Upper lobe of right lung (tissue), 1 donor: ENCODE data around the gene ROBO2. TPM values are rescaled to one million over a fixed set of nuclear protein-coding genes. Genes with fewer than 3 reads are reported as not detected.

Experiments used
- ATAC-seq: fragments of 200-7000 bp; cut with Tn5 transposase; one replicate; pipeline ENCODE4 v1.9.1; 2020; ENCODE audit warnings: mild to moderate bottlenecking, moderate library complexity
- DNase-seq: peaks from one replicate; pipeline ENCODE4 v3.0.0-alpha.2; 2020
- H3K27ac ChIP-seq: fragments of 200-600 bp; one replicate; pipeline ENCODE4 v1.8.0; 2022
- H3K27me3 ChIP-seq: fragments of 200-600 bp; one replicate; pipeline ENCODE4 v1.8.0; 2022; ENCODE audit warnings: mild to moderate bottlenecking
- H3K36me3 ChIP-seq: fragments of 200-600 bp; one replicate; pipeline ENCODE4 v1.8.0; 2022
- H3K4me1 ChIP-seq: fragments of 200-600 bp; one replicate; pipeline ENCODE4 v1.8.0; 2022
- H3K4me3 ChIP-seq: fragments of 200-600 bp; one replicate; pipeline ENCODE4 v1.8.0; 2022; ENCODE audit warnings: mild to moderate bottlenecking
- H3K9me3 ChIP-seq: fragments of 200-600 bp; one replicate; pipeline ENCODE4 v1.8.0; 2022
- CTCF ChIP-seq: fragments of 200-600 bp; IDR thresholded peaks from one replicate; pipeline ENCODE4 v1.8.0; 2022; ENCODE audit warnings: antibody characterized with exemption
- intact Hi-C: fragments of 100-400 bp; cut with DNase I; formaldehyde crosslinking; loops from one replicate; pipeline ENCODE4 v1.11.0; 2022
- total RNA-seq: library from RNA; stranded (reverse); fragmentation: NEBNext Ultra II Directional; extraction: Animal tissue kit (Norgen Biotek cat#: 25700); gene quantifications from one replicate; pipeline ENCODE4 v1.2.1, GENCODE V29; 2021
- donor health status: DM: no; HTN: yes; CAD: no; lungs with severe emphysema.

Gene ROBO2
- total RNA-seq, 1 donor from 2014 or later, result 27.1 TPM

GRCh38 chr3:77489216-77489615 lies 449.3 kb downstream of the ROBO2 start:
- no peaks in the 10 kb centered on the region for H3K4me1 ChIP-seq
- H3K9me3 ChIP-seq, result no peaks in the 10 kb centered on the region
- H3K4me3 ChIP-seq, result no peak overlapping the region
- no peak for DNase-seq
- no peak for TF ChIP-seq CTCF
- H3K27ac ChIP-seq, result no peak overlapping the region
- no peaks in the 10 kb centered on the region for H3K27me3 ChIP-seq
- intact Hi-C loops, result no loop called here
- H3K36me3 ChIP-seq, result no peaks in the 10 kb centered on the region
- no peak for ATAC-seq

GRCh38 chr3:77491961-77492360 lies 452.1 kb downstream of the ROBO2 start:
- intact Hi-C loops, result no loop called here
- DNase-seq (no peak), ATAC-seq (no peak)
- Histone ChIP-seq H3K4me1 (no peaks in the 10 kb centered on the region), H3K27me3 (no peaks in the 10 kb centered on the region), H3K36me3 (no peaks in the 10 kb centered on the region), H3K9me3 (no peaks in the 10 kb centered on the region), H3K27ac (no peak overlapping the region), H3K4me3 (no peak overlapping the region)
- TF ChIP-seq CTCF, result no peak

- Histone ChIP-seq H3K9me3 (no peaks in the 10 kb centered on the region), H3K27ac (no peak overlapping the region), H3K4me1 (no peaks in the 10 kb centered on the region), H3K27me3 (no peaks in the 10 kb centered on the region), H3K4me3 (no peak overlapping the region), H3K36me3 (no peaks in the 10 kb centered on the region)
- TF ChIP-seq CTCF, result no peak
- ATAC-seq (no peak), DNase-seq (no peak)
- intact Hi-C loops, result no loop called here
Observed at GRCh38 chr3:77500721-77501120, 460.8 kb downstream of the ROBO2 start.

- intact Hi-C loops, result no loop called here
- no peak overlapping the region for H3K27ac ChIP-seq
- ATAC-seq (no peak), DNase-seq (no peak)
- TF ChIP-seq CTCF, result no peak
- H3K4me3 ChIP-seq, result no peak overlapping the region
- H3K36me3 ChIP-seq, result no peaks in the 10 kb centered on the region
- H3K27me3 ChIP-seq, result no peaks in the 10 kb centered on the region
- no peaks in the 10 kb centered on the region for H3K4me1 ChIP-seq
- H3K9me3 ChIP-seq, result no peaks in the 10 kb centered on the region
Observed at GRCh38 chr3:77506384-77506783, 466.5 kb downstream of the ROBO2 start.

- no peak for TF ChIP-seq CTCF
- Histone ChIP-seq H3K27me3 (no peaks in the 10 kb centered on the region), H3K4me1 (no peaks in the 10 kb centered on the region), H3K4me3 (no peak overlapping the region), H3K9me3 (no peaks in the 10 kb centered on the region), H3K36me3 (no peaks in the 10 kb centered on the region), H3K27ac (no peak overlapping the region)
- DNase-seq, result no peak
- ATAC-seq, result no peak
- intact Hi-C loops, result no loop called here
Observed at GRCh38 chr3:77513542-77513941, 473.6 kb downstream of the ROBO2 start.

- H3K4me1 ChIP-seq, result no peaks in the 10 kb centered on the region
- H3K4me3 ChIP-seq, result no peak overlapping the region
- H3K27me3 ChIP-seq, result no peaks in the 10 kb centered on the region
- ATAC-seq (no peak), DNase-seq (no peak)
- intact Hi-C loops, result no loop called here
- H3K9me3 ChIP-seq, result no peaks in the 10 kb centered on the region
- TF ChIP-seq CTCF, result no peak
- no peak overlapping the region for H3K27ac ChIP-seq
- no peaks in the 10 kb centered on the region for H3K36me3 ChIP-seq
Observed at GRCh38 chr3:77514766-77515165, 474.9 kb downstream of the ROBO2 start.
